Measurements from ENCODE around the gene MYO3B.

The MYO3B gene

GRCh38 chr2:170236680-170237047 lies 58.7 kb downstream of the MYO3B start:
- Histone ChIP-seq H3K9me2 (replicated peaks; ENCODE audit: control insufficient read depth, low read length) (no peaks in the 10 kb centered on the region), H3K9me3 (ENCODE audit: control insufficient read depth, insufficient read depth, low read length) (no peaks in the 10 kb centered on the region), H3K4me2 (ENCODE audit: low read length) (no peak overlapping the region), H4K20me1 (ENCODE audit: control insufficient read depth, insufficient read depth, low read depth, low read length) (no peaks in the 10 kb centered on the region), H3K4me1 (ENCODE audit: control insufficient read depth, low read length) (no peaks in the 10 kb centered on the region), H3K36me3 (ENCODE audit: control insufficient read depth, low read length) (no peaks in the 10 kb centered on the region), H3K79me2 (ENCODE audit: control insufficient read depth, low read length) (no peaks in the 10 kb centered on the region), H3K27me3 (ENCODE audit: control insufficient read depth, low read length) (peaks cover 3% of the 10 kb centered on the region; the same call in 1 of the 2 replicates), H3F3A (ENCODE audit: control insufficient read depth, insufficient read depth) (no peaks in the 10 kb centered on the region), H3K27ac (ENCODE audit: low read depth, low read length) (no peak overlapping the region), H3K4me3 (ENCODE audit: low read length) (no peak overlapping the region)
- TF ChIP-seq EZH2phosphoT487 (IDR thresholded peaks at IDR 0.05; ENCODE audit: borderline replicate concordance, low read length) = no peak
- no peak for TF ChIP-seq CTCF (IDR thresholded peaks at IDR 0.05; ENCODE audit: low read depth, low read length, poor library complexity, severe bottlenecking)

GRCh38 chr2:170237572-170238120 lies 59.7 kb downstream of the MYO3B start:
- no peak overlapping the region for H3K27ac ChIP-seq (ENCODE audit: low read depth, low read length)
- no peaks in the 10 kb centered on the region for H4K20me1 ChIP-seq (ENCODE audit: control insufficient read depth, insufficient read depth, low read depth, low read length)
- H3K4me3 ChIP-seq (ENCODE audit: low read length) = no peak overlapping the region
- H3K9me2 ChIP-seq (replicated peaks; ENCODE audit: control insufficient read depth, low read length) = no peaks in the 10 kb centered on the region
- H3K79me2 ChIP-seq (ENCODE audit: control insufficient read depth, low read length) = no peaks in the 10 kb centered on the region
- no peaks in the 10 kb centered on the region for H3K36me3 ChIP-seq (ENCODE audit: control insufficient read depth, low read length)
- H3K4me1 ChIP-seq (ENCODE audit: control insufficient read depth, low read length) = no peaks in the 10 kb centered on the region
- peaks cover 9% of the 10 kb centered on the region; the same call in 1 of the 2 replicates for H3K27me3 ChIP-seq (ENCODE audit: control insufficient read depth, low read length)
- H3F3A ChIP-seq (ENCODE audit: control insufficient read depth, insufficient read depth) = no peaks in the 10 kb centered on the region
- H3K9me3 ChIP-seq (ENCODE audit: control insufficient read depth, insufficient read depth, low read length) = no peaks in the 10 kb centered on the region
- H3K4me2 ChIP-seq (ENCODE audit: low read length) = no peak overlapping the region
- TF ChIP-seq CTCF (IDR thresholded peaks at IDR 0.05; ENCODE audit: low read depth, low read length, poor library complexity, severe bottlenecking) = no peak
- no peak for TF ChIP-seq EZH2phosphoT487 (IDR thresholded peaks at IDR 0.05; ENCODE audit: borderline replicate concordance, low read length)

- no peak overlapping the region for H3K4me2 ChIP-seq (ENCODE audit: low read length)
- no peaks in the 10 kb centered on the region for H3K79me2 ChIP-seq (ENCODE audit: control insufficient read depth, low read length)
- no peaks in the 10 kb centered on the region for H3K9me2 ChIP-seq (replicated peaks; ENCODE audit: control insufficient read depth, low read length)
- H4K20me1 ChIP-seq (ENCODE audit: control insufficient read depth, insufficient read depth, low read depth, low read length) = no peaks in the 10 kb centered on the region
- H3F3A ChIP-seq (ENCODE audit: control insufficient read depth, insufficient read depth) = no peaks in the 10 kb centered on the region
- H3K9me3 ChIP-seq (ENCODE audit: control insufficient read depth, insufficient read depth, low read length) = no peaks in the 10 kb centered on the region
- H3K4me1 ChIP-seq (ENCODE audit: control insufficient read depth, low read length) = no peaks in the 10 kb centered on the region
- TF ChIP-seq EZH2phosphoT487 (IDR thresholded peaks at IDR 0.05; ENCODE audit: borderline replicate concordance, low read length) (no peak), CTCF (IDR thresholded peaks at IDR 0.05; ENCODE audit: low read depth, low read length, poor library complexity, severe bottlenecking) (no peak)
- no peaks in the 10 kb centered on the region for H3K36me3 ChIP-seq (ENCODE audit: control insufficient read depth, low read length)
- no peak overlapping the region for H3K4me3 ChIP-seq (ENCODE audit: low read length)
- peaks cover 10% of the 10 kb centered on the region; the same call in 1 of the 2 replicates for H3K27me3 ChIP-seq (ENCODE audit: control insufficient read depth, low read length)
- H3K27ac ChIP-seq (ENCODE audit: low read depth, low read length) = no peak overlapping the region
Observed at GRCh38 chr2:170238776-170239175, 60.8 kb downstream of the MYO3B start.

Measured in DOHH2 (cell line).